SK-N-SH treated with all-trans-retinoic acid at 6 μM for 48 hours (cell line): ENCODE results near the gene KDELR3.

ENCODE experiments used
- ATAC-seq: fragments of 200-7000 bp; cut with Tn5 transposase; 3 replicates; pipeline ENCODE4 v1.9.1; 2020; ENCODE audit warnings: mild to moderate bottlenecking, moderate library complexity
- ARNTL ChIP-seq: fragments of 450-650 bp; formaldehyde crosslinking; IDR thresholded peaks from 2 replicates; pipeline ENCODE4 v1.5.0; 2020; ENCODE audit warnings: low read depth, mild to moderate bottlenecking, moderate library complexity, borderline replicate concordance
- BACH2 ChIP-seq: fragments of 250-450 bp; sonication (Bioruptor Pico); IDR thresholded peaks from 2 replicates; pipeline ENCODE4 v1.9.0; 2021; ENCODE audit warnings: mild to moderate bottlenecking, borderline replicate concordance
- CSRNP3 ChIP-seq: fragments of 250-450 bp; sonication (Bioruptor Pico); IDR thresholded peaks from 2 replicates; pipeline ENCODE4 v1.5.1; 2021; ENCODE audit warnings: mild to moderate bottlenecking, moderate library complexity
- ESRRG ChIP-seq: fragments of 250-450 bp; sonication (Bioruptor Pico); IDR thresholded peaks from 2 replicates; pipeline ENCODE4 v1.6.1; 2021; ENCODE audit warnings: mild to moderate bottlenecking
- GLIS3 ChIP-seq: fragments of 250-450 bp; sonication (Bioruptor Pico); IDR thresholded peaks from 2 replicates; pipeline ENCODE4 v1.5.0; 2020; ENCODE audit warnings: mild to moderate bottlenecking, moderate library complexity
- ISL1 ChIP-seq: fragments of 250-450 bp; sonication (Bioruptor Pico); IDR thresholded peaks from 2 replicates; pipeline ENCODE4 v2.1.2; 2022; ENCODE audit warnings: mild to moderate bottlenecking, moderate library complexity
- OSR1 ChIP-seq: fragments of 250-450 bp; sonication (Bioruptor Pico); IDR thresholded peaks from 2 replicates; pipeline ENCODE4 v1.8.0; 2022; ENCODE audit warnings: moderate library complexity, mild to moderate bottlenecking, inconsistent platforms
- PPARA ChIP-seq: fragments of 250-450 bp; sonication (Bioruptor Pico); IDR thresholded peaks from 2 replicates; pipeline ENCODE4 v1.5.0; 2020; ENCODE audit warnings: mild to moderate bottlenecking, borderline replicate concordance
- SNAI2 ChIP-seq: fragments of 250-450 bp; sonication (Bioruptor Pico); IDR thresholded peaks from 2 replicates; pipeline ENCODE4 v1.5.0; 2020; ENCODE audit warnings: mild to moderate bottlenecking, moderate library complexity
- TCF4 ChIP-seq: fragments of 250-450 bp; sonication (Bioruptor Pico); IDR thresholded peaks from 2 replicates; pipeline ENCODE4 v1.8.0; 2021; ENCODE audit warnings: mild to moderate bottlenecking, moderate library complexity, borderline replicate concordance
- TOX ChIP-seq: fragments of 250-450 bp; sonication (Bioruptor Pico); IDR thresholded peaks from 2 replicates; pipeline ENCODE4 v1.8.0; 2021; ENCODE audit warnings: mild to moderate bottlenecking, moderate library complexity, borderline replicate concordance
- ZC3H10 ChIP-seq: fragments of 250-450 bp; sonication (Bioruptor Pico); IDR thresholded peaks from 2 replicates; pipeline ENCODE4 v1.5.1; 2021; ENCODE audit warnings: mild to moderate bottlenecking, moderate library complexity
- ZFP3 ChIP-seq: fragments of 250-450 bp; sonication (Bioruptor Pico); IDR thresholded peaks from 2 replicates; pipeline ENCODE4 v1.5.0; 2020; ENCODE audit warnings: mild to moderate bottlenecking, moderate library complexity
- ZFP30 ChIP-seq: fragments of 450-650 bp; formaldehyde crosslinking; IDR thresholded peaks from 2 replicates; pipeline ENCODE4 v1.5.0; 2022; ENCODE audit warnings: mild to moderate bottlenecking, moderate library complexity
- ZNF565 ChIP-seq: fragments of 450-650 bp; formaldehyde crosslinking; conservative IDR thresholded peaks from 2 replicates; pipeline ENCODE4 v1.5.0; 2020; ENCODE audit warnings: low read depth, mild to moderate bottlenecking, moderate library complexity
- ZNF8 ChIP-seq: fragments of 450-650 bp; formaldehyde crosslinking; IDR thresholded peaks from 2 replicates; pipeline ENCODE4 v1.5.0; 2020; ENCODE audit warnings: mild to moderate bottlenecking, moderate library complexity
- TF ChIP-seq, protein P1 (sequence below): fragments of 250-450 bp; sonication (Bioruptor Pico); IDR thresholded peaks from 2 replicates; pipeline ENCODE4 v1.5.0; 2020; ENCODE audit warnings: mild to moderate bottlenecking, moderate library complexity
- TF ChIP-seq, protein P2 (sequence below): fragments of 250-450 bp; sonication (Bioruptor Pico); IDR thresholded peaks from 2 replicates; pipeline ENCODE4 v1.5.1; 2020; ENCODE audit warnings: low read depth, mild to moderate bottlenecking, moderate library complexity

KDELR3 gene

GRCh38 chr22:38482662-38483308 is 14.9 kb downstream of the KDELR3 start:
- no peak for ATAC-seq

DNA sequence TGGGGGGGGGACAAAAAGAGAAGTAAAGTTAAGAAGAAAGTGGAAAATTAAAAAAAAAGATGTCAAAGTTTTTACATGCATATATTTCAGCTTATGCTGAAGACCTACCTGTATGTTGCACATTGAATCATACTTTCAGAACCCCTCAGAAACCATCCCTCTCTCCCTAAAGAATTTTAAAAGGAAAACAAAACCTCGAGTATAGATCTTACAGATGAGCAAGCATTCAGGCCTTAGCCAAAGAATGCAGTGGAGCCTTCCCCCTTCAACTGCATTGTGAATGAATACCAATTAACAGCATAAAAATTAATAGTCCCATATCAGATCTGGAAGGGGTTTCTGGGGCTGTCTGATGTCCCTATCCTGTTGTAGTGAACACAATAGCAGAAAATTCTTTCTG is 16.3 kb downstream of the KDELR3 start:
- ATAC-seq = no peak
- TF ChIP-seq TOX (CRISPR knock-in tag) (no peak), PPARA (CRISPR knock-in tag) (no peak), TCF4 (no peak), CSRNP3 (CRISPR knock-in tag) (no peak), OSR1 (CRISPR knock-in tag) (no peak), ZFP30 (CRISPR knock-in tag) (no peak), ZFP3 (CRISPR knock-in tag) (no peak)
- TF ChIP-seq, protein P1, sequence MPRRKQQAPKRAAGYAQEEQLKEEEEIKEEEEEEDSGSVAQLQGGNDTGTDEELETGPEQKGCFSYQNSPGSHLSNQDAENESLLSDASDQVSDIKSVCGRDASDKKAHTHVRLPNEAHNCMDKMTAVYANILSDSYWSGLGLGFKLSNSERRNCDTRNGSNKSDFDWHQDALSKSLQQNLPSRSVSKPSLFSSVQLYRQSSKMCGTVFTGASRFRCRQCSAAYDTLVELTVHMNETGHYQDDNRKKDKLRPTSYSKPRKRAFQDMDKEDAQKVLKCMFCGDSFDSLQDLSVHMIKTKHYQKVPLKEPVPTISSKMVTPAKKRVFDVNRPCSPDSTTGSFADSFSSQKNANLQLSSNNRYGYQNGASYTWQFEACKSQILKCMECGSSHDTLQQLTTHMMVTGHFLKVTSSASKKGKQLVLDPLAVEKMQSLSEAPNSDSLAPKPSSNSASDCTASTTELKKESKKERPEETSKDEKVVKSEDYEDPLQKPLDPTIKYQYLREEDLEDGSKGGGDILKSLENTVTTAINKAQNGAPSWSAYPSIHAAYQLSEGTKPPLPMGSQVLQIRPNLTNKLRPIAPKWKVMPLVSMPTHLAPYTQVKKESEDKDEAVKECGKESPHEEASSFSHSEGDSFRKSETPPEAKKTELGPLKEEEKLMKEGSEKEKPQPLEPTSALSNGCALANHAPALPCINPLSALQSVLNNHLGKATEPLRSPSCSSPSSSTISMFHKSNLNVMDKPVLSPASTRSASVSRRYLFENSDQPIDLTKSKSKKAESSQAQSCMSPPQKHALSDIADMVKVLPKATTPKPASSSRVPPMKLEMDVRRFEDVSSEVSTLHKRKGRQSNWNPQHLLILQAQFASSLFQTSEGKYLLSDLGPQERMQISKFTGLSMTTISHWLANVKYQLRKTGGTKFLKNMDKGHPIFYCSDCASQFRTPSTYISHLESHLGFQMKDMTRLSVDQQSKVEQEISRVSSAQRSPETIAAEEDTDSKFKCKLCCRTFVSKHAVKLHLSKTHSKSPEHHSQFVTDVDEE (CRISPR knock-in tag) = no peak
- TF ChIP-seq, all 23 proteins: peak for 0

More at GRCh38 chr22:38482662-38483308, 14.9 kb downstream of the KDELR3 start:
- TF ChIP-seq TOX (CRISPR knock-in tag) = no peak
- no peak for TF ChIP-seq ZFP30 (CRISPR knock-in tag)
- no peak for TF ChIP-seq ZFP3 (CRISPR knock-in tag)
- no peak for TF ChIP-seq OSR1 (CRISPR knock-in tag)
- TF ChIP-seq PPARA (CRISPR knock-in tag) = no peak
- TF ChIP-seq ZNF8 (CRISPR knock-in tag) = no peak
- TF ChIP-seq GLIS3 = no peak
- no peak for TF ChIP-seq TCF4
- no peak for TF ChIP-seq CSRNP3 (CRISPR knock-in tag)

GRCh38 chr22:38485783-38486182 is 17.9 kb downstream of the KDELR3 start:
- TF ChIP-seq BACH2 (CRISPR knock-in tag) (no peak), ZNF565 (no peak), ZNF8 (CRISPR knock-in tag) (no peak), GLIS3 (no peak), PPARA (CRISPR knock-in tag) (no peak), ESRRG (CRISPR knock-in tag) (no peak), SNAI2 (no peak), TOX (CRISPR knock-in tag) (no peak), ZFP30 (CRISPR knock-in tag) (no peak), CSRNP3 (CRISPR knock-in tag) (no peak), TCF4 (no peak), ARNTL (CRISPR knock-in tag) (no peak)
- TF ChIP-seq, protein P2, sequence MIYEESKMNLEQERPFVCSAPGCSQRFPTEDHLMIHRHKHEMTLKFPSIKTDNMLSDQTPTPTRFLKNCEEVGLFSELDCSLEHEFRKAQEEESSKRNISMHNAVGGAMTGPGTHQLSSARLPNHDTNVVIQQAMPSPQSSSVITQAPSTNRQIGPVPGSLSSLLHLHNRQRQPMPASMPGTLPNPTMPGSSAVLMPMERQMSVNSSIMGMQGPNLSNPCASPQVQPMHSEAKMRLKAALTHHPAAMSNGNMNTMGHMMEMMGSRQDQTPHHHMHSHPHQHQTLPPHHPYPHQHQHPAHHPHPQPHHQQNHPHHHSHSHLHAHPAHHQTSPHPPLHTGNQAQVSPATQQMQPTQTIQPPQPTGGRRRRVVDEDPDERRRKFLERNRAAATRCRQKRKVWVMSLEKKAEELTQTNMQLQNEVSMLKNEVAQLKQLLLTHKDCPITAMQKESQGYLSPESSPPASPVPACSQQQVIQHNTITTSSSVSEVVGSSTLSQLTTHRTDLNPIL (CRISPR knock-in tag) = no peak
- no peak for ATAC-seq

DNA sequence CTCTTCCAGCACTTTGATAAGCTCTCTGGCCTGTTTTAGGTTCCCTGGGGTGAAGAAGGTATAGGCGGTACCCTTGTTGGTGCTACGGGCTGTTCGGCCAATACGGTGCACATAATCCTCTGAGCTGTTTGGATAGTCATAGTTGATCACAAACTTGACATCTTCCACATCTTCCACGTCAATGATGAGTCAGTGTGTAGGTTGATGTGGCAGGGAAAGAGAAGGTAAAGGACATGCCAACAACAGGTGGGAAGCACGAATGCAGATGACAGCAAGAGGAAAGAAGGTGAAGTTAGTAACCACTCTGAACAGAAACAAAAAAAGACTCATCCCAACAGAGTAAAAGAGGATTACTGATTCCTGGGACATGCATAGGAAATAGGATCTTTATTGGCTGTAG is 20.1 kb downstream of the KDELR3 start:
- ATAC-seq = no peak
- TF ChIP-seq GLIS3 (no peak), ZNF565 (no peak), ISL1 (no peak), ZC3H10 (no peak), ZNF8 (CRISPR knock-in tag) (no peak)
